ENCODE results near the gene CNOT1.
"Not testable (repeated sequence)": the region's sequence is repeated elsewhere in the genome, so short reads cannot be mapped to it uniquely, and the experiment has no call there.

The CNOT1 gene

GRCh38 chr16:58629733-58630640 lies at the start of gene CNOT1:
CNOT1 (minus strand) TSS chr16:58629826; CDS start chr16:58599337, 30,489 bp downstream.
- peak; percentile 96 for DNase-seq

DNA sequence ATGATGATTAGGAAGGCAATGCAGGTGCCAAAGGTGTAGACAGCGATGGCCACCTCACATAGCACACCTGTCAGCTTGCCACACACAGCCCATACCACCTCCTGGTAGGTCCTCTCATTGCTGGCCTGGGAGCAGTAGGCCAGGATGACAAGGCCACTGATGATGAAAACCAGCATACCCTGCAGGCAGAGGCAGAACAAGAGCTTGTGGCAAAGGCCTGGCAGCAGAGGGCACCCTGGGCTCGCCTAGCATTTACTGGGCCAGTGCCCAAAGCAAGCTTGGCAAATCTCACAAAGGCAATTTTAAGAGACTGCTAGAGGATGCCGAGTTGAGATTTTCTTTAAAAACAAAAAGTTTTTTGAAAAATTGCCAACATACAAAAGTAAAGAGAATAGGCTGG lies 49.1 kb upstream of the CNOT1 start:
- no peak for DNase-seq

- DNase-seq, result no peak
Measured at GRCh38 chr16:58678269-58678668, 48.6 kb upstream of the CNOT1 start.

- no peak for DNase-seq
Measured at GRCh38 chr16:58670946-58671583, 41.4 kb upstream of the CNOT1 start.

DNA sequence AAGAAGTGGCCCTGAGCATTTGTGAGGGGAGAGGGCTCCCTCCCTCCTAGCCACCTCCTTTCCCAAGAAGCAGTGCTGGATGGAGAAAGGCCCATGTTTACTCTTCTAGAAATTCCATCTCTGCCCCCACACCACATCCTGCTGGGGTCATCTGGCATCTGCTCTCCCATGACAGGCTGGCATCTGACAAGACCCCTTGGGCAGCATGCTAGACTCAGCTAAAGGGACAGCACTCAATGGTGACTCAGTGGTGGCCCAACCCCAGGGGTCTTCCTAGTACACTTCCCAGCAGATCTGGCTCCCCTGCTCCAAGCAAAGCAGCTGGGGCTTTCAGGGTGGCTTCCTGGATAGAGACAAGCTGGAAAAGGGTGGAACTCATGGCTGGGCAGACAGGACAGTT lies 40.6 kb upstream of the CNOT1 start:
- DNase-seq, result no peak

DNA sequence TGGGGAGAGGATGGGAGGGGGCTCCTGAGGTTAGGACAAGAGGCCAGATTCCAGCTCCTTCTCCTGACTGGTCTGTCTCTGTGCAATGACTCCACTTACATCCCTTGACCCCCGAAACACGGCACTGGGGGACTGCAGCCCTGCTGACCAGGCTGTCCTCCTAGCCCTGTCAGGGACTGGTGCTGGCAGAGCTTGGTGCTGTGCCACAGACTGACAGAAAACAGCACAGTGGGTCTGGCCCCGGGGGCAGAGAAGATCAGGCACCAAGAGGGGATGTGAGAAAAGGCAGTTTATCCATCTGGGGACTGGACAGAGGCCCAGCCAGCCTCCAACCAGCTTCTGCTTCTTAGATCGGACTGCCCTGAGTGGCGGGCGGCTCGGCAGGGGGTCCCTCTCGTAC lies 35.6 kb upstream of the CNOT1 start:
- DNase-seq, result no peak

DNA sequence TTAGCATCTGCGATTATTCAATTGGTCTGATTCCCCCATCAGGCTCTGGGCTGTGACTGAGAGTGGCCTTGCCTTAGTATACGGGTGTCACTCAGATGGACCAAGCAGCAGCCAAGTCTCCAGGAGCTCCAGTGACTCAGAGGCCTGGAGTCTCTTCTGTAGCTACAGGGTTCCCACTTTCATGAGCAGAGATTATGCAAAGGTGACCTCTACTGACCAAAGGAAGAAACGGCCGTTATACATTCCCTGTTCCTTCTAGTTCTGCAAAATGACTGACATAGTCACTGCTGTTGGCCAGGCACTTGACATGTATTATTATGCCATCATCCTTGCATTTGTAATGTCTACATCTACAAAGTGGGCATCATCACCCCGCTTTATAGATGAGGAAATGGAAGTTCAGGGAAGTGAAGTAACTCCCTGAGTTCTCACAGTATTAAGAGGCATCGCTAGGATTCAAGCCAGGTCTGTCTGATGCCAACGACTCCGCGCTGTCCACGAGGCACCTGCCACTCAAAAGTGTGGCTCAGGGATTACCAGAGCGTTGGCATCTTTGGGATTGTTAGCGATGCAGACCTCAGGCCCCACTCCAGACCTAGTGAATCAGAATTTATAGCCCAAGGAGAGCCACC lies 31.7 kb upstream of the CNOT1 start:
- peak; percentile 29 for DNase-seq

DNA sequence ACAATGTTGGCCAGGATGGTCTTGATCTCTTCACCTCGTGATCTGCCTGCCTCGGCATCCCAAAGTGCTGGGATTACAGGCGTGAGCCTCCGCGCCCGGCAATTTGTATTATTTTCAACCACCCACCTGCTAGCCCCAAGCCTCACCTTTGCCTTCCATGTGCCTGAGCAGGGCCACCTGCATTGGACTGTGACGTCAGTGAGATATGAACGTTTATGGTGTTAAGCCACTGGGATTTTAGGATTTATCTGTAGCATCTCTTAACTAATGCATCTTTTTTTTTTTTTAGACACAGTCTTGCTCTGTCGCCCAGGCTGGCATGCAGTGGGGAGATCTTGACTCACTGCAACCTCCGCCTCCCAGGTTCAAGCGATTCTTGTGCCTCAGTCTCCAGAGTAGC lies 30.3 kb upstream of the CNOT1 start:
- DNase-seq, result not testable (repeated sequence)

DNA sequence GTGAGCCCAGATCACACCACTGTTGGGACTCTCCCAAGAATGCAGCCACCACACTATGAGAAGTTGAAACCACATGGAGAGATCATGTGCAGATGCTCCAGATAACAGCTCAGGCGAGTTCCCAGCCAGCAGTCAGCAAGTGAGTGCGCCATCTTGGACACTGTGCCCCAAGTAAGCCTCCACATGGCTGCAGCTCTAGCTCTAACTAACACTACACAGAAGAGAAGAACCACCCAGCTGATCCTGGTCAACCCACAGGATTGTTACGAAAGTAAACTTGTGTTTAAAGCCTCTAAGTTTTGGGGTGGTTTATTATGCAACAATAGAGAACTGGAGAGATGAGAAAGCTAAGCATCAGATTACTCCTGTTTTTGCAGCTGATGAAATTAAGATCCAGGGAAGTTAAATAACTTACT lies 29.2 kb upstream of the CNOT1 start:
- DNase-seq, result no peak

DNA sequence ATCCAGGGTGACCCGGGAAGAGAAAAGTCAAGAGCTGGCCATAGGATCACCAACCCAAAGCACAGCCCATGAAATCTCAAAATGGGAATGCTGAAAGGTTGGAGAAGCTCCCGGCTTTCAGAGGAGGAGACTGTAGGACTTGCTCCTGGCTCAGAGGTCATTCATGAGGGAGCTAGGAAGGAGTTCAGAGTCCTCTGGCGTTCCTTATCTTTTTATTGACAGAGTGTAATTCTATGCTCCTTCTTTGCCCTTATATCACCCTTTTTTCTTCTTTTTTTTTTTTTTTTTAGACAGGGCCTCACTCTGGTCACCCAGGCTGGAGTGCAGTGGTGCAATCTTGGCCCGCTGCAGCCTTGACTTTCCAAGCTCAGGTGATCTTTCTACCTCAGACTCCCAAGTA lies 27.3 kb upstream of the CNOT1 start:
- DNase-seq, result no peak

- DNase-seq, result no peak
Measured at GRCh38 chr16:58655215-58655596, 25.6 kb upstream of the CNOT1 start.

GRCh38 chr16:58654560-58655214 lies 25.1 kb upstream of the CNOT1 start:
- no peak for DNase-seq

- DNase-seq, result no peak
Measured at GRCh38 chr16:58652741-58653140, 23.1 kb upstream of the CNOT1 start.

DNA sequence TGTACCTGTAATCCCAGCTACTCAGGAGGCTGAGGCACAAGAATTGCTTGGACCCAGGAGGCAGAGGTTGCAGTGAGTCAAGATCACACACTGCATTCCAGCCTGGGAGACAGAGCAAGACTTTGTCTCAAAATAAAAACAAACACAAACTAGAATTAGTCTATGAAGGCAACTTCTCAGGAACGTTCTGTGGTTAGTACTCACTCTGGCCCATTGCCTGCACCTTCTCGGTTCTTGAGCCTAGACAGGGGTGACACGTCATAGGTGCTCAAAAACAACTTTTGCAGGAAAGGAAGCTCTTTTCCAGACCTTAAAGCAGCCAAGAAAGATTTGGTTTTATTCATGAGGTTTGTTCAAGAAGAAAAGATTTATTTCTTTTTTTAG lies 22.3 kb upstream of the CNOT1 start:
- no peak for DNase-seq

GRCh38 chr16:58649707-58650106 lies 20.1 kb upstream of the CNOT1 start:
- no peak for DNase-seq

GRCh38 chr16:58647107-58647506 lies 17.5 kb upstream of the CNOT1 start:
- no peak for DNase-seq

GRCh38 chr16:58644765-58645487 lies 15.3 kb upstream of the CNOT1 start:
- no peak for DNase-seq

- no peak for DNase-seq
Measured at GRCh38 chr16:58644108-58644507, 14.5 kb upstream of the CNOT1 start.

GRCh38 chr16:58640949-58641348 lies 11.3 kb upstream of the CNOT1 start:
- DNase-seq, result no peak

- no peak for DNase-seq
Measured at GRCh38 chr16:58639836-58640235, 10.2 kb upstream of the CNOT1 start.

DNA sequence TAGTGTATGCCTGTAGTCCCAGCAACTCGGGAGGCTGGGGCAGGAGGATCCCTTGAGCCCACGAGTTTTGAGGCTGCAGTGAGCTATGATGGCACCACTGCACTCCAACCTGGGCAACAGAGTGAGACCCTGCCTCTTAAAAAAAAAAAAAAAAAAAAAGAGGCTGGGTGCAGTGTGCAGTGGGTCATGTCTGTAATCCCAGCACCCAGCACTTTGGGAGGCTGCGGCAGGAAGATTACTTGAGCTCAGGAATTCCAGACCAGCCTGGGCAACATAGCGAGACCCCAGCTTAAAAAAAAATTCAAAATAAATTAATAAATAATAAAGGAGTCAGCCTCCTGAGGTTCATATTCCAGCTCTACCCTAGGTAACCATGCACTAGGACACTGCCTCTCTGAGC lies 9.6 kb upstream of the CNOT1 start:
- no peak for DNase-seq

- no peak for DNase-seq
Measured at GRCh38 chr16:58638148-58639036, 8.8 kb upstream of the CNOT1 start.

Measured in NCI-H345 (cell line).